K562 (cell line): ENCODE results near the gene SELENOW. TPM values are rescaled to one million over a fixed set of nuclear protein-coding genes. Genes with fewer than 3 reads are reported as not detected.

Experiments used
- ARNT ChIP-seq, 2 experiments: fragments of 450-650 bp; IDR thresholded peaks; 2 replicates each; pipeline ENCODE4 v1.6.1; 2016; ENCODE audit warnings: mild to moderate bottlenecking in 1 of 2
- CCAR2 ChIP-seq: fragments of 200-400 bp; formaldehyde crosslinking; IDR thresholded peaks from 2 replicates; pipeline ENCODE4 v1.6.1; 2017; ENCODE audit warnings: mild to moderate bottlenecking, low read depth, low read length
- CHD2 ChIP-seq: IDR thresholded peaks from 2 replicates; pipeline ENCODE4 v1.6.1; 2011; ENCODE audit warnings: low read depth, low read length
- ELF1 ChIP-seq: fragments of 200-800 bp; sonication (Bioruptor generic); IDR thresholded peaks from 2 replicates; pipeline ENCODE4 v1.6.1; 2016; ENCODE audit warnings: missing genetic modification characterization, missing compliant biosample characterization
- ELF2 ChIP-seq: fragments of 250-450 bp; sonication (Bioruptor Pico); IDR thresholded peaks from 2 replicates; pipeline ENCODE4 v1.5.0; 2021; ENCODE audit warnings: mild to moderate bottlenecking
- ELF4 ChIP-seq: fragments of 450-650 bp; formaldehyde crosslinking; IDR thresholded peaks from 2 replicates; pipeline ENCODE4 v1.4.0; 2022; ENCODE audit warnings: missing genetic modification characterization
- FOXP1 ChIP-seq: sonication (generic); formaldehyde crosslinking; IDR thresholded peaks from 2 replicates; pipeline ENCODE4 v1.8.0; 2022; ENCODE audit warnings: mild to moderate bottlenecking, missing genetic modification reagents
- HDGF ChIP-seq: fragments of 450-650 bp; IDR thresholded peaks from 2 replicates; pipeline ENCODE4 v1.6.1; 2016
- ILK ChIP-seq: fragments of 450-650 bp; IDR thresholded peaks from 2 replicates; pipeline ENCODE4 v1.6.1; 2016; ENCODE audit warnings: missing genetic modification characterization, low read depth, mild to moderate bottlenecking, missing compliant biosample characterization, moderate library complexity, borderline replicate concordance
- MCM7 ChIP-seq, 2 experiments: fragments of 450-650 bp; IDR thresholded peaks; 2 replicates each; pipeline ENCODE4 v1.6.1; 2016 to 2018
- MTA1 ChIP-seq: fragments of 450-650 bp; IDR thresholded peaks from 2 replicates; pipeline ENCODE4 v1.6.1; 2017; ENCODE audit warnings: borderline replicate concordance
- NR1H2 ChIP-seq: sonication (generic); formaldehyde crosslinking; IDR thresholded peaks from 2 replicates; pipeline ENCODE4 v1.4.0; 2020; ENCODE audit warnings: mild to moderate bottlenecking, missing genetic modification reagents
- PML ChIP-seq: IDR thresholded peaks from 2 replicates; pipeline ENCODE4 v1.6.1; 2012; ENCODE audit warnings: low read length, inconsistent platforms
- RB1 ChIP-seq: fragments of 450-650 bp; IDR thresholded peaks from 2 replicates; pipeline ENCODE4 v1.6.1; 2017; ENCODE audit warnings: low read depth, mild to moderate bottlenecking
- ZNF133 ChIP-seq: fragments of 250-450 bp; sonication (Bioruptor Pico); IDR thresholded peaks from 2 replicates; pipeline ENCODE4 v1.4.0; 2020; ENCODE audit warnings: mild to moderate bottlenecking
- ZNF134 ChIP-seq: fragments of 250-450 bp; sonication (Bioruptor Pico); conservative IDR thresholded peaks from 2 replicates; pipeline ENCODE4 v1.4.0; 2020
- ZNF830 ChIP-seq: fragments of 250-450 bp; sonication (Bioruptor Pico); IDR thresholded peaks from 2 replicates; pipeline ENCODE4 v1.5.0; 2021; ENCODE audit warnings: mild to moderate bottlenecking
- ZSCAN29 ChIP-seq: fragments of 450-650 bp; IDR thresholded peaks from 2 replicates; pipeline ENCODE4 v1.6.1; 2017
- ZZZ3 ChIP-seq: fragments of 450-650 bp; IDR thresholded peaks from 2 replicates; pipeline ENCODE4 v1.6.1; 2016; ENCODE audit warnings: antibody characterized with exemption, mild to moderate bottlenecking, moderate library complexity
- polyA plus RNA-seq, 8 experiments: library from polyadenylated mRNA; depleted of rRNA in 4 of 8; stranded (reverse) in 5 of 8; unstranded in 3 of 8; fragments of >200 nt; fragmentation: Nextera tagmentation in 2 of 8; fragmentation: Illumina TruSeq in 1 of 8; extraction: Ambion mirVana in 2 of 8; extraction: Trizol in 1 of 8; gene quantifications; 2 replicates each; pipeline versions ENCODE4 v1.2.1 to v1.2.3, GENCODE V29; 2011 to 2014; ENCODE audit warnings: inconsistent platforms in 1 of 8, missing spikeins in 1 of 8
- total RNA-seq, 7 experiments: library from RNA; depleted of rRNA in 6 of 7; stranded (reverse); fragments of >200 nt in 6 of 7; fragmentation: Illumina TruSeq in 2 of 7; extraction: Trizol in 2 of 7; gene quantifications; 2 replicates each; pipeline versions ENCODE4 v1.2.1 to v1.2.3, GENCODE V29; 2011 to 2021; ENCODE audit warnings: low replicate concordance in 1 of 7
- TF ChIP-seq, protein P1 (sequence below), 2 experiments: fragments of 450-650 bp; IDR thresholded peaks; 2 replicates each; pipeline ENCODE4 v1.6.1; 2018; ENCODE audit warnings: mild to moderate bottlenecking in 2 of 2, low read depth in 1 of 2; ENCODE audit not compliant: partially characterized antibody in 2 of 2
- TF ChIP-seq, protein P2 (sequence below): sonication (generic); formaldehyde crosslinking; IDR thresholded peaks from 2 replicates; pipeline ENCODE4 v1.8.0; 2022; ENCODE audit warnings: mild to moderate bottlenecking, low read depth, missing genetic modification reagents
- TF ChIP-seq, protein P3 (sequence below): fragments of 450-650 bp; formaldehyde crosslinking; IDR thresholded peaks from 2 replicates; pipeline ENCODE4 v1.4.0; 2022; ENCODE audit warnings: missing genetic modification characterization
- TF ChIP-seq, protein P4 (sequence below): sonication (generic); formaldehyde crosslinking; IDR thresholded peaks from 2 replicates; pipeline ENCODE4 v1.8.0; 2022; ENCODE audit warnings: missing genetic modification reagents, mild to moderate bottlenecking, borderline replicate concordance

Gene SELENOW
- total and polyA plus RNA-seq, 9 of the 15 experiments (the other 6 are each of a cell fraction or from before 2014, with no cell fraction given), result 91.9 to 279 (median 156) TPM

DNA sequence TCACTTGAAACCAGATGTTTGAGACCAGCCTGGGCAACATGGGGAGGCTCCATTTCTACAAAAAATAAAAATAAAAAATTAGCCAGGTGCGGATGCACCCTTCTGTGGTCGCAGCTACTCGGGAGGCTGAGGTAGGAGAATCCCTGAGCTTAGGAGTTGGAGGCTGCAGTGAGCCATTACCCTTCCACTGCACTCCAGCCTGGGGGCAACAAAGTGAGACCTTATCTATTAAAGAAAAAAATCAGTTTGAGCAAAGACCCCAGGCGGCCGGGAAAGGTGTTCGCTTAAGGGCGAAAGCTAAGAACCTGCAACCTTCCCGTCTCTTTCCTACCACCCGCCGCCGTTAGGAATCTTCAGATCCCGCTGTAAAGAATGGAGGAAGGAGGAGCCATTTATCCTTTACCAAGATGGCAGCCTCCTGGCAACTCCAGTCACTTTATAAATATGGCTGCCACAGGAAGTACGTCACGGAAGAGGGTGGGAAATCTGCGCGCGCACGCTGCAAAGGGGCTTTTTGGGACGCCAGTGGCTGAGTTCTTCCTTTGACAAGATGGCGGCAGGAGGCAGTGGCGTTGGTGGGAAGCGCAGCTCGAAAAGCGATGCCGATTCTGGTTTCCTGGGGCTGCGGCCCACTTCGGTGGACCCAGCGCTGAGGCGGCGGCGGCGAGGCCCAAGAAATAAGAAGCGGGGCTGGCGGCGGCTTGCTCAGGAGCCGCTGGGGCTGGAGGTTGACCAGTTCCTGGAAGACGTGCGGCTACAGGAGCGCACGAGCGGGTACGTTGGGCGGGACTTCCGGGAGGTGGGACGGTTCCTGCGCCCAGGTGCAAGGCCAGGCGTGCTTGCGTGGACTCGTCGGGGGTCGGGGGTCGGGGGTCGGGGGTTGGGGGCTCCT is 33.2 kb upstream of the SELENOW start, which contains the start of gene NOP53 (continued):
- TF ChIP-seq, protein P1, sequence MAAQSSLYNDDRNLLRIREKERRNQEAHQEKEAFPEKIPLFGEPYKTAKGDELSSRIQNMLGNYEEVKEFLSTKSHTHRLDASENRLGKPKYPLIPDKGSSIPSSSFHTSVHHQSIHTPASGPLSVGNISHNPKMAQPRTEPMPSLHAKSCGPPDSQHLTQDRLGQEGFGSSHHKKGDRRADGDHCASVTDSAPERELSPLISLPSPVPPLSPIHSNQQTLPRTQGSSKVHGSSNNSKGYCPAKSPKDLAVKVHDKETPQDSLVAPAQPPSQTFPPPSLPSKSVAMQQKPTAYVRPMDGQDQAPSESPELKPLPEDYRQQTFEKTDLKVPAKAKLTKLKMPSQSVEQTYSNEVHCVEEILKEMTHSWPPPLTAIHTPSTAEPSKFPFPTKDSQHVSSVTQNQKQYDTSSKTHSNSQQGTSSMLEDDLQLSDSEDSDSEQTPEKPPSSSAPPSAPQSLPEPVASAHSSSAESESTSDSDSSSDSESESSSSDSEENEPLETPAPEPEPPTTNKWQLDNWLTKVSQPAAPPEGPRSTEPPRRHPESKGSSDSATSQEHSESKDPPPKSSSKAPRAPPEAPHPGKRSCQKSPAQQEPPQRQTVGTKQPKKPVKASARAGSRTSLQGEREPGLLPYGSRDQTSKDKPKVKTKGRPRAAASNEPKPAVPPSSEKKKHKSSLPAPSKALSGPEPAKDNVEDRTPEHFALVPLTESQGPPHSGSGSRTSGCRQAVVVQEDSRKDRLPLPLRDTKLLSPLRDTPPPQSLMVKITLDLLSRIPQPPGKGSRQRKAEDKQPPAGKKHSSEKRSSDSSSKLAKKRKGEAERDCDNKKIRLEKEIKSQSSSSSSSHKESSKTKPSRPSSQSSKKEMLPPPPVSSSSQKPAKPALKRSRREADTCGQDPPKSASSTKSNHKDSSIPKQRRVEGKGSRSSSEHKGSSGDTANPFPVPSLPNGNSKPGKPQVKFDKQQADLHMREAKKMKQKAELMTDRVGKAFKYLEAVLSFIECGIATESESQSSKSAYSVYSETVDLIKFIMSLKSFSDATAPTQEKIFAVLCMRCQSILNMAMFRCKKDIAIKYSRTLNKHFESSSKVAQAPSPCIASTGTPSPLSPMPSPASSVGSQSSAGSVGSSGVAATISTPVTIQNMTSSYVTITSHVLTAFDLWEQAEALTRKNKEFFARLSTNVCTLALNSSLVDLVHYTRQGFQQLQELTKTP (IDR thresholded peaks at IDR 0.05; ENCODE audit: low read depth in 1 of 2, partially characterized antibody in 2 of 2), result peak in 1 of 2 experiments; percentile 38
- TF ChIP-seq ZNF830 (no peak), ILK (tag) (no peak), ARNT (IDR thresholded peaks at IDR 0.05) (0 out of 4 replicates have a peak, but pooled peaks of 1 of the 2 experiments have one; percentile 31), ELF2 (CRISPR knock-in tag) (peak; percentile 28; the same call in 1 of the 2 replicates), CCAR2 (no peak), ZNF134 (no peak; the same call in 1 of the 2 replicates), NR1H2 (CRISPR knock-in tag) (no peak), FOXP1 (CRISPR knock-in tag) (no peak), PML (peak; percentile 71), ELF1 (tag) (peak; percentile 85), RB1 (peak; percentile 55; the same call in 1 of the 2 replicates), MCM7 (IDR thresholded peaks at IDR 0.05) (no peak), CHD2 (no peak), MTA1 (no peak), ZNF133 (CRISPR knock-in tag) (no peak), HDGF (no peak), ELF4 (CRISPR knock-in tag) (no peak), ZZZ3 (no peak), ZSCAN29 (no peak)
- TF ChIP-seq, protein P2, sequence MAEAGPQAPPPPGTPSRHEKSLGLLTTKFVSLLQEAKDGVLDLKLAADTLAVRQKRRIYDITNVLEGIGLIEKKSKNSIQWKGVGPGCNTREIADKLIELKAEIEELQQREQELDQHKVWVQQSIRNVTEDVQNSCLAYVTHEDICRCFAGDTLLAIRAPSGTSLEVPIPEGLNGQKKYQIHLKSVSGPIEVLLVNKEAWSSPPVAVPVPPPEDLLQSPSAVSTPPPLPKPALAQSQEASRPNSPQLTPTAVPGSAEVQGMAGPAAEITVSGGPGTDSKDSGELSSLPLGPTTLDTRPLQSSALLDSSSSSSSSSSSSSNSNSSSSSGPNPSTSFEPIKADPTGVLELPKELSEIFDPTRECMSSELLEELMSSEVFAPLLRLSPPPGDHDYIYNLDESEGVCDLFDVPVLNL (CRISPR knock-in tag), result no peak
- TF ChIP-seq, protein P3, sequence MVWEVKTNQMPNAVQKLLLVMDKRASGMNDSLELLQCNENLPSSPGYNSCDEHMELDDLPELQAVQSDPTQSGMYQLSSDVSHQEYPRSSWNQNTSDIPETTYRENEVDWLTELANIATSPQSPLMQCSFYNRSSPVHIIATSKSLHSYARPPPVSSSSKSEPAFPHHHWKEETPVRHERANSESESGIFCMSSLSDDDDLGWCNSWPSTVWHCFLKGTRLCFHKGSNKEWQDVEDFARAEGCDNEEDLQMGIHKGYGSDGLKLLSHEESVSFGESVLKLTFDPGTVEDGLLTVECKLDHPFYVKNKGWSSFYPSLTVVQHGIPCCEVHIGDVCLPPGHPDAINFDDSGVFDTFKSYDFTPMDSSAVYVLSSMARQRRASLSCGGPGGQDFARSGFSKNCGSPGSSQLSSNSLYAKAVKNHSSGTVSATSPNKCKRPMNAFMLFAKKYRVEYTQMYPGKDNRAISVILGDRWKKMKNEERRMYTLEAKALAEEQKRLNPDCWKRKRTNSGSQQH (CRISPR knock-in tag), result no peak
- TF ChIP-seq, protein P4, sequence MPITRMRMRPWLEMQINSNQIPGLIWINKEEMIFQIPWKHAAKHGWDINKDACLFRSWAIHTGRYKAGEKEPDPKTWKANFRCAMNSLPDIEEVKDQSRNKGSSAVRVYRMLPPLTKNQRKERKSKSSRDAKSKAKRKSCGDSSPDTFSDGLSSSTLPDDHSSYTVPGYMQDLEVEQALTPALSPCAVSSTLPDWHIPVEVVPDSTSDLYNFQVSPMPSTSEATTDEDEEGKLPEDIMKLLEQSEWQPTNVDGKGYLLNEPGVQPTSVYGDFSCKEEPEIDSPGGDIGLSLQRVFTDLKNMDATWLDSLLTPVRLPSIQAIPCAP (CRISPR knock-in tag), result no peak
